IMR-90 (cell line): Measurements from ENCODE around the gene NTM. TPM values are rescaled to one million over a fixed set of nuclear protein-coding genes. Genes with fewer than 3 reads are reported as not detected.

Experiments
- ATAC-seq: fragments of 200-7000 bp; cut with Tn5 transposase; 2 replicates; pipeline ENCODE4 v1.9.1; 2020; ENCODE audit warnings: low read depth, mild to moderate bottlenecking, moderate library complexity
- BruUV-seq: library from RNA; stranded (reverse); fragments of 400-500 nt; replicated peaks from 2 replicates; lab custom pipeline; 2021; lab: Mats Ljungman, UMichigan
- CTCF ChIA-PET: fragments of 300-600 bp; formaldehyde crosslinking; extraction: SDS; loops from one replicate; lab custom pipeline; 2021; ENCODE audit warnings: antibody characterized with exemption; lab: Yijun Ruan, JAX
- POLR2A ChIA-PET: fragments of 300-600 bp; sonication (Branson Sonifier 250); formaldehyde crosslinking; loops from one replicate; lab custom pipeline; 2022; ENCODE audit warnings: antibody characterized with exemption; ENCODE audit not compliant: unreplicated experiment; lab: Charles Lee
- DNase-seq: peaks from one replicate; pipeline ENCODE4 v3.0.0; 2013
- H2AFZ ChIP-seq: replicated peaks from 2 replicates; pipeline ENCODE3; 2013; ENCODE audit warnings: low read length, mild to moderate bottlenecking; ENCODE audit not compliant: poor library complexity
- H2AK5ac ChIP-seq: 2 replicates; pipeline ENCODE4 v1.6.1; 2013; ENCODE audit warnings: low read depth, low read length, inconsistent platforms
- H2AK9ac ChIP-seq: replicated peaks from 2 replicates; pipeline ENCODE3; 2013; ENCODE audit warnings: mild to moderate bottlenecking, low read depth, low read length, moderate library complexity; ENCODE audit not compliant: poor library complexity
- H2BK120ac ChIP-seq: 2 replicates; pipeline ENCODE4 v1.6.1; 2013; ENCODE audit warnings: low read depth, low read length, inconsistent platforms
- H2BK15ac ChIP-seq: 3 replicates; pipeline ENCODE4 v1.6.1; 2013; ENCODE audit warnings: low read depth, low read length, inconsistent platforms
- H2BK20ac ChIP-seq: 2 replicates; pipeline ENCODE4 v1.6.1; 2013; ENCODE audit warnings: low read depth, mild to moderate bottlenecking, inconsistent platforms, low read length, moderate library complexity
- H2BK5ac ChIP-seq: 2 replicates; pipeline ENCODE4 v1.6.1; 2013; ENCODE audit warnings: mild to moderate bottlenecking, low read depth, low read length, inconsistent platforms; ENCODE audit not compliant: poor library complexity, severe bottlenecking
- H3K14ac ChIP-seq: replicated peaks from 2 replicates; pipeline ENCODE4 v1.6.1; 2013; ENCODE audit warnings: low read depth, low read length, inconsistent platforms
- H3K18ac ChIP-seq: 2 replicates; pipeline ENCODE4 v1.6.1; 2013; ENCODE audit warnings: low read depth, low read length, control low read depth
- H3K23ac ChIP-seq: 2 replicates; pipeline ENCODE4 v1.6.1; 2013; ENCODE audit warnings: low read depth, low read length, inconsistent platforms
- H3K27ac ChIP-seq: 2 replicates; pipeline ENCODE4 v1.5.1; 2013; ENCODE audit warnings: mild to moderate bottlenecking, control low read depth, low read length; ENCODE audit not compliant: insufficient read depth
- H3K27me3 ChIP-seq: 2 replicates; pipeline ENCODE4 v1.6.1; 2013; ENCODE audit warnings: low read length; ENCODE audit not compliant: control insufficient read depth, insufficient read depth
- H3K36me3 ChIP-seq: 2 replicates; pipeline ENCODE4 v1.6.1; 2013; ENCODE audit warnings: low read length, mixed read lengths; ENCODE audit not compliant: control insufficient read depth, insufficient read depth
- H3K4ac ChIP-seq: 2 replicates; pipeline ENCODE4 v1.6.1; 2013; ENCODE audit warnings: low read depth, low read length, inconsistent platforms
- H3K4me1 ChIP-seq: 2 replicates; pipeline ENCODE4 v1.6.1; 2013; ENCODE audit warnings: low read length, mixed read lengths; ENCODE audit not compliant: control insufficient read depth, insufficient read depth
- H3K4me2 ChIP-seq: 2 replicates; pipeline ENCODE4 v1.6.1; 2013; ENCODE audit warnings: low read depth, mild to moderate bottlenecking, control low read depth, low read length, moderate library complexity
- H3K4me3 ChIP-seq: 2 replicates; pipeline ENCODE4 v1.5.1; 2013; ENCODE audit warnings: low read depth, mild to moderate bottlenecking, control low read depth, low read length, moderate library complexity; ENCODE audit not compliant: insufficient read depth
- H3K56ac ChIP-seq: 2 replicates; pipeline ENCODE4 v1.6.1; 2013; ENCODE audit warnings: low read length, inconsistent platforms; ENCODE audit not compliant: insufficient read depth; ENCODE audit errors: extremely low read depth
- H3K79me1 ChIP-seq, 2 experiments: 2 replicates each; pipeline ENCODE4 v1.6.1; 2013; ENCODE audit warnings: low read length in 2 of 2, inconsistent platforms in 1 of 2, low read depth in 1 of 2
- H3K9ac ChIP-seq: 2 replicates; pipeline ENCODE4 v1.6.1; 2013; ENCODE audit warnings: low read depth, low read length, control low read depth
- H3K9me1 ChIP-seq: 2 replicates; pipeline ENCODE4 v1.6.1; 2013; ENCODE audit warnings: low read length, inconsistent platforms; ENCODE audit not compliant: insufficient read depth
- H3K9me3 ChIP-seq: 2 replicates; pipeline ENCODE4 v1.6.1; 2013; ENCODE audit warnings: low read length; ENCODE audit not compliant: control insufficient read depth, insufficient read depth
- H4K20me1 ChIP-seq: 2 replicates; pipeline ENCODE4 v1.6.1; 2013; ENCODE audit warnings: low read length, inconsistent platforms; ENCODE audit not compliant: insufficient read depth
- H4K5ac ChIP-seq: 2 replicates; pipeline ENCODE4 v1.6.1; 2013; ENCODE audit warnings: mild to moderate bottlenecking, low read depth, low read length, control low read depth
- H4K8ac ChIP-seq, 2 experiments: 2 replicates each; pipeline ENCODE4 v1.6.1; 2013; ENCODE audit warnings: low read depth in 2 of 2, low read length in 2 of 2, control low read depth in 1 of 2, inconsistent platforms in 1 of 2
- H4K91ac ChIP-seq: 2 replicates; pipeline ENCODE4 v1.6.1; 2013; ENCODE audit warnings: low read depth, low read length, inconsistent platforms; ENCODE audit not compliant: insufficient read depth
- BHLHE40 ChIP-seq: fragments of 150-350 bp; IDR thresholded peaks from 2 replicates; pipeline ENCODE4 v1.6.1; 2016; ENCODE audit warnings: mild to moderate bottlenecking, low read depth, low read length
- CEBPB ChIP-seq: IDR thresholded peaks from 2 replicates; pipeline ENCODE4 v1.6.1; 2012; ENCODE audit warnings: low read depth, low read length, improper control_type of control experiment
- CHD1 ChIP-seq: IDR thresholded peaks from 2 replicates; pipeline ENCODE4 v1.6.1; 2012; ENCODE audit warnings: low read depth, low read length, improper control_type of control experiment
- CTCF ChIP-seq: conservative IDR thresholded peaks from 2 replicates; pipeline ENCODE4 v1.5.1; 2012; ENCODE audit warnings: mild to moderate bottlenecking, low read depth, low read length, improper control_type of control experiment
- ELK1 ChIP-seq: fragments of 150-350 bp; IDR thresholded peaks from 2 replicates; pipeline ENCODE4 v1.6.1; 2016; ENCODE audit warnings: low read depth, mild to moderate bottlenecking, low read length, moderate library complexity, borderline replicate concordance
- FOS ChIP-seq: fragments of 150-350 bp; IDR thresholded peaks from 2 replicates; pipeline ENCODE4 v1.6.1; 2016; ENCODE audit warnings: low read depth, low read length
- MAFK ChIP-seq: IDR thresholded peaks from 2 replicates; pipeline ENCODE4 v1.6.1; 2012; ENCODE audit warnings: low read depth, low read length, improper control_type of control experiment
- MAZ ChIP-seq: IDR thresholded peaks from 2 replicates; pipeline ENCODE4 v1.6.1; 2012; ENCODE audit warnings: low read depth, mild to moderate bottlenecking, low read length, improper control_type of control experiment, moderate library complexity, borderline replicate concordance
- MXI1 ChIP-seq: IDR thresholded peaks from 2 replicates; pipeline ENCODE4 v1.6.1; 2012; ENCODE audit warnings: low read depth, mild to moderate bottlenecking, low read length, moderate library complexity, borderline replicate concordance
- NFE2L2 ChIP-seq: fragments of 150-350 bp; IDR thresholded peaks from 2 replicates; pipeline ENCODE4 v1.6.1; 2016; ENCODE audit warnings: low read depth, mild to moderate bottlenecking, low read length
- POLR2A ChIP-seq: IDR thresholded peaks from 2 replicates; pipeline ENCODE4 v1.6.1; 2012; ENCODE audit warnings: mild to moderate bottlenecking, low read depth, low read length
- RAD21 ChIP-seq: IDR thresholded peaks from 2 replicates; pipeline ENCODE4 v1.6.1; 2012; ENCODE audit warnings: low read length, improper control_type of control experiment
- RCOR1 ChIP-seq: IDR thresholded peaks from 2 replicates; pipeline ENCODE4 v1.6.1; 2012; ENCODE audit warnings: mild to moderate bottlenecking, low read length, improper control_type of control experiment; ENCODE audit not compliant: insufficient replicate concordance
- RFX5 ChIP-seq: IDR thresholded peaks from 2 replicates; pipeline ENCODE4 v1.8.0; 2012; ENCODE audit warnings: low read depth, mild to moderate bottlenecking, low read length, moderate library complexity
- SMC3 ChIP-seq: fragments of 150-350 bp; IDR thresholded peaks from 2 replicates; pipeline ENCODE4 v1.6.1; 2016; ENCODE audit warnings: low read depth, mild to moderate bottlenecking, antibody characterized with exemption, low read length, moderate library complexity
- USF2 ChIP-seq: fragments of 150-350 bp; IDR thresholded peaks from 2 replicates; pipeline ENCODE4 v1.6.1; 2017; ENCODE audit warnings: mild to moderate bottlenecking, antibody characterized with exemption, low read length, low read depth
- WGBS, 2 experiments: methylation state at CpG; one replicate each; pipeline versions ENCODE4 v1.1.5 to v1.1.7; 2013; ENCODE audit warnings: missing lambda C conversion rate in 2 of 2; ENCODE audit not compliant: insufficient read length in 1 of 2; ENCODE audit errors: extremely low coverage in 2 of 2; 5-methylcytosine and 5-hydroxymethylcytosine counted together
- dilution Hi-C: fragments of 300-500 bp; cut with HindIII; formaldehyde crosslinking; loops from one replicate; pipeline ENCODE4 v1.14.3; 2018; ENCODE audit warnings: low sequenced_read_pairs; ENCODE audit not compliant: unreplicated experiment
- in situ Hi-C: fragments of 300-500 bp; cut with MboI; formaldehyde crosslinking; loops from 3 replicates; pipeline ENCODE4 v1.14.3; 2019; ENCODE audit warnings: low sequenced_read_pairs, inconsistent platforms, mixed read lengths
- intact Hi-C: fragments of 100-400 bp; cut with micrococcal nuclease; formaldehyde crosslinking; loops from 2 replicates; pipeline ENCODE4 v1.10.0; 2022
- polyA plus RNA-seq, 3 experiments: library from polyadenylated mRNA; depleted of rRNA; stranded (reverse); fragments of >200 nt; gene quantifications; 2 replicates each; pipeline ENCODE4 v1.2.3, GENCODE V29; 2012; ENCODE audit warnings: low replicate concordance in 1 of 3
- total RNA-seq: library from RNA; depleted of rRNA; stranded (reverse); fragments of >200 nt; gene quantifications from 2 replicates; pipeline ENCODE4 v1.2.3, GENCODE V29; 2012

NTM gene
- total and polyA plus RNA-seq, 2 of the 4 experiments (the other 2 are of a cell fraction): 19.5 to 25.5 TPM

GRCh38 chr11:131897956-131898355 is 527.5 kb downstream of the NTM start:
- Histone ChIP-seq H3K4me3 (no peak overlapping the region), H2BK120ac (no peak overlapping the region), H3K4ac (no peak overlapping the region), H3K27me3 (no peaks in the 10 kb centered on the region), H2BK5ac (peak overlapping the region; percentile 40), H3K9ac (no peak overlapping the region), H4K20me1 (no peaks in the 10 kb centered on the region), H4K8ac (no peak overlapping the region), H3K4me2 (no peak overlapping the region), H3K4me1 (peaks cover 15% of the 10 kb centered on the region), H4K5ac (no peak overlapping the region), H3K36me3 (no peaks in the 10 kb centered on the region), H3K56ac (no peak overlapping the region), H3K23ac (no peak overlapping the region), H2AK9ac (no peak overlapping the region), H3K18ac (no peak overlapping the region), H3K27ac (no peak overlapping the region), H4K91ac (no peak overlapping the region), H3K79me1 (peaks cover 0 to 12% of the 10 kb centered on the region in 2 experiments; a peak in 1 of 4 replicates), H2BK20ac (no peak overlapping the region; the same call in 1 of the 2 replicates), H2AFZ (no peak overlapping the region), H3K14ac (no peak overlapping the region), H2BK15ac (no peak overlapping the region; the same call in 2 of the 3 replicates), H3K9me3 (no peaks in the 10 kb centered on the region), H3K9me1 (peaks cover 16% of the 10 kb centered on the region; the same call in 1 of the 2 replicates), H2AK5ac (no peak overlapping the region)
- TF ChIP-seq NFE2L2 (no peak), POLR2A (no peak), CHD1 (no peak), SMC3 (no peak), MXI1 (no peak), FOS (no peak), RCOR1 (no peak), USF2 (no peak), BHLHE40 (no peak), MAZ (no peak), ELK1 (no peak), RFX5 (no peak), MAFK (no peak), RAD21 (no peak), CEBPB (no peak), CTCF (no peak)
- ATAC-seq (peak; percentile 32; the same call in 1 of the 2 replicates), DNase-seq (peak; percentile 87)
- dilution Hi-C loops: no loop called here
- ChIA-PET POLR2A (no interaction called here), CTCF (no interaction called here)
- in situ Hi-C loops: loop anchor here (25.0 kb wide), 2 partner anchors 986 to 1486 kb away; partner anchors contain the start of gene SNX19
- WGBS, 2 experiments: no CpG with 5 or more reads among the region's 5 CpGs
- no TSS peak for BruUV-seq
- intact Hi-C loops: loop anchor here (5.0 kb wide), 1 partner anchor 174 kb away; no protein-coding TSS in a partner anchor
